Umbilical cord (tissue), 2 donors: Measurements from ENCODE around the gene SCNN1A. TPM values are rescaled to one million over a fixed set of nuclear protein-coding genes. Genes with fewer than 3 reads are reported as not detected.
"Not testable (repeated sequence)": the region's sequence is repeated elsewhere in the genome, so short reads cannot be mapped to it uniquely, and the experiment has no call there.

Experiments
- DNase-seq: peaks from one replicate; pipeline ENCODE4 v3.0.0-alpha.2; 2015; ENCODE audit warnings: low spot score
- total RNA-seq: library from RNA; depleted of rRNA; stranded (reverse); fragments of >200 nt; gene quantifications from one replicate; pipeline ENCODE4 v1.2.3, GENCODE V29; 2014; ENCODE audit warnings: low replicate concordance; ENCODE audit not compliant: insufficient read depth

The SCNN1A gene
- total RNA-seq, 1 donor from 2014 or later: 2.2 TPM

- DNase-seq: peak; percentile 94
Observed at GRCh38 chr12:6347367-6348338, 27.7 kb downstream of the SCNN1A start.

GRCh38 chr12:6346942-6347341 lies 28.4 kb downstream of the SCNN1A start:
- no peak for DNase-seq

GRCh38 chr12:6346235-6346832 lies 29.0 kb downstream of the SCNN1A start:
- no peak for DNase-seq

GRCh38 chr12:6345319-6346091 lies 29.9 kb downstream of the SCNN1A start:
- peak; percentile 86 for DNase-seq

- not testable (repeated sequence) for DNase-seq
Observed at GRCh38 chr12:6344101-6344660, 31.2 kb downstream of the SCNN1A start.

GRCh38 chr12:6343518-6343917 lies 31.8 kb downstream of the SCNN1A start:
- peak; percentile 69 for DNase-seq

- DNase-seq: no peak
Observed at GRCh38 chr12:6342140-6342889, 33.0 kb downstream of the SCNN1A start.

- peak; percentile 94 for DNase-seq
Observed at GRCh38 chr12:6341417-6342139, 33.8 kb downstream of the SCNN1A start, which contains the start of gene TNFRSF1A. TSS of gene TNFRSF1A (minus strand) at chr12:6342076. CDS start at chr12:6341814, 262 bp downstream.

- no peak for DNase-seq
Observed at GRCh38 chr12:6340745-6341416, 34.5 kb downstream of the SCNN1A start.

GRCh38 chr12:6340032-6340638 lies 35.2 kb downstream of the SCNN1A start:
- peak; percentile 80 for DNase-seq

GRCh38 chr12:6338955-6339354 lies 36.4 kb downstream of the SCNN1A start:
- DNase-seq: no peak

- DNase-seq: not testable (repeated sequence)
Observed at GRCh38 chr12:6338536-6338935, 36.8 kb downstream of the SCNN1A start.

GRCh38 chr12:6337958-6338433 lies 37.4 kb downstream of the SCNN1A start:
- DNase-seq: no peak

- no peak for DNase-seq
Observed at GRCh38 chr12:6336889-6337853, 38.2 kb downstream of the SCNN1A start.

GRCh38 chr12:6336079-6336888 lies 39.1 kb downstream of the SCNN1A start:
- peak; percentile 99 for DNase-seq

- DNase-seq: peak; percentile 71
Observed at GRCh38 chr12:6335451-6336078, 39.8 kb downstream of the SCNN1A start.
